SK-N-MC (cell line): ENCODE data around the gene RAB3GAP1.

Source experiments
- EZH2 ChIP-seq: fragments of 200-600 bp; sonication (generic); IDR thresholded peaks from one replicate; pipeline ENCODE4 v1.6.1; 2017; ENCODE audit warnings: antibody characterized with exemption
- FOXP2 ChIP-seq: optimal IDR thresholded peaks from 2 replicates; pipeline ENCODE3; 2011; ENCODE audit warnings: mild to moderate bottlenecking, moderate library complexity; ENCODE audit not compliant: insufficient read depth; ENCODE audit errors: extremely low read length, control extremely low read depth
- POLR2AphosphoS5 ChIP-seq: IDR thresholded peaks from 2 replicates; pipeline ENCODE4 v1.6.1; 2012; ENCODE audit warnings: mild to moderate bottlenecking, low read depth, low read length, borderline replicate concordance

- TF ChIP-seq POLR2AphosphoS5 (no peak), FOXP2 (no peak), EZH2 (no peak)
These were observed 78.7 kb downstream of the RAB3GAP1 start for GRCh38 chr2:135130751-135131150.
